OCI-M2 (cell line): Measurements from ENCODE around the gene MAB21L2.

ENCODE experiments used
- DNase-seq: peaks from one replicate; lab custom pipeline; 2025; ENCODE audit not compliant: unreplicated experiment; lab: John Stamatoyannopoulos, UW

Gene MAB21L2

GRCh38 chr4:150600812-150601445 is 19.0 kb downstream of the MAB21L2 start:
- DNase-seq, result no peak

GRCh38 chr4:150609131-150609530 is 27.2 kb downstream of the MAB21L2 start:
- no peak for DNase-seq

- DNase-seq, result no peak
Observed at GRCh38 chr4:150619042-150619441, 37.1 kb downstream of the MAB21L2 start.

- DNase-seq, result no peak
Observed at GRCh38 chr4:150624055-150624454, 42.1 kb downstream of the MAB21L2 start.

- no peak for DNase-seq
Observed at GRCh38 chr4:150625033-150625432, 43.1 kb downstream of the MAB21L2 start.

GRCh38 chr4:150628073-150628472 is 46.1 kb downstream of the MAB21L2 start:
- DNase-seq, result no peak

- no peak for DNase-seq
Observed at GRCh38 chr4:150632639-150633038, 50.7 kb downstream of the MAB21L2 start.
